Fibroblast of pulmonary artery (primary cell): ENCODE measurements around the gene SCRN3.

ENCODE experiments used
- DNase-seq: peaks from one replicate; pipeline ENCODE4 v3.0.0-alpha.2; 2010; ENCODE audit warnings: low read depth
- H3K4me3 ChIP-seq: replicated peaks from 2 replicates; pipeline ENCODE4 v1.5.1; 2011; ENCODE audit warnings: low read depth, mild to moderate bottlenecking, control low read depth, low read length, moderate library complexity
- TF ChIP-seq, protein P1 (sequence below): IDR thresholded peaks from 2 replicates; pipeline ENCODE4 v1.5.1; 2011; ENCODE audit warnings: mild to moderate bottlenecking, control low read depth, low read length, inconsistent platforms; ENCODE audit errors: missing control alignments

SCRN3 gene

GRCh38 chr2:174442546-174443510 is 47.3 kb downstream of the SCRN3 start:
- H3K4me3 ChIP-seq = no peak overlapping the region
- TF ChIP-seq, protein P1, sequence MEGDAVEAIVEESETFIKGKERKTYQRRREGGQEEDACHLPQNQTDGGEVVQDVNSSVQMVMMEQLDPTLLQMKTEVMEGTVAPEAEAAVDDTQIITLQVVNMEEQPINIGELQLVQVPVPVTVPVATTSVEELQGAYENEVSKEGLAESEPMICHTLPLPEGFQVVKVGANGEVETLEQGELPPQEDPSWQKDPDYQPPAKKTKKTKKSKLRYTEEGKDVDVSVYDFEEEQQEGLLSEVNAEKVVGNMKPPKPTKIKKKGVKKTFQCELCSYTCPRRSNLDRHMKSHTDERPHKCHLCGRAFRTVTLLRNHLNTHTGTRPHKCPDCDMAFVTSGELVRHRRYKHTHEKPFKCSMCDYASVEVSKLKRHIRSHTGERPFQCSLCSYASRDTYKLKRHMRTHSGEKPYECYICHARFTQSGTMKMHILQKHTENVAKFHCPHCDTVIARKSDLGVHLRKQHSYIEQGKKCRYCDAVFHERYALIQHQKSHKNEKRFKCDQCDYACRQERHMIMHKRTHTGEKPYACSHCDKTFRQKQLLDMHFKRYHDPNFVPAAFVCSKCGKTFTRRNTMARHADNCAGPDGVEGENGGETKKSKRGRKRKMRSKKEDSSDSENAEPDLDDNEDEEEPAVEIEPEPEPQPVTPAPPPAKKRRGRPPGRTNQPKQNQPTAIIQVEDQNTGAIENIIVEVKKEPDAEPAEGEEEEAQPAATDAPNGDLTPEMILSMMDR = no peak
- DNase-seq = peak; percentile 85

DNA sequence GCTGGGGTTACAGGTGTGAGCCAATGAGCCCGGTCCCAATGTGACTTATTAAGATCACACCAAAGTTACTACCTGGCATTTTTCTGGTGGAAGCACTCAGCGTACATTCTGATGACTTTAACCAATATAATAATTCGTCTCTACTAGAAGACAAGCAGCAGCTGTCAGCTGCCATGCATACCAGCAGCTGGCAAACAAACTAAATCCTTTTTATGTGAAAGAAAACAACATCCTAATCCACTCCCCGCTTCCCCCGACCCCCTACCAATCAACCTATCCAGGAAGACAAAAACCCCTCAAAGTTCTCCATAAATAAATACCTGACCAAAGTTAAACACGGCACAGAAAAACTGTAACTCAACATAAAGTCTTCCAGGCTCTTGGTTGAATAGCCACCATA is 49.2 kb downstream of the SCRN3 start:
- TF ChIP-seq, protein P1 = no peak
- no peak for DNase-seq
- H3K4me3 ChIP-seq = no peak overlapping the region

DNA sequence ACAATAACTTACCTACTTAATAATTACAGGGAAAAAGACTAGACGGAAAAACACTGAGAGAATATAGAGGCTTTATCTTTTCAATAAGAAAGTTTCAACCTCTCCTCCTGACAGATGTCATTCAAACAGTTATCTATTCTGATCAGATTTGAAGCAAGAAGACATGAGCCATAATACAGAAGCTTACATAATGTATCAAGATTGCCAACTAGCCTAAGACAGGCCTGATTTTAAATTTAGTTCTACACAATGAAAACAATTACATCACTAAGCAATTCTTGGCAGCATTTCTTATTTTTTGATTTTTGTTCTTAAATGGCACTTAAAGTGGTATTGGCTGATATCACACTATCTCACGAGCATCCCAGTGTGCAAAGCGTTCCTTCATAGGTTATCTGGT is 49.7 kb downstream of the SCRN3 start:
- TF ChIP-seq, protein P1 = no peak
- DNase-seq = peak; percentile 41
- no peak overlapping the region for H3K4me3 ChIP-seq

DNA sequence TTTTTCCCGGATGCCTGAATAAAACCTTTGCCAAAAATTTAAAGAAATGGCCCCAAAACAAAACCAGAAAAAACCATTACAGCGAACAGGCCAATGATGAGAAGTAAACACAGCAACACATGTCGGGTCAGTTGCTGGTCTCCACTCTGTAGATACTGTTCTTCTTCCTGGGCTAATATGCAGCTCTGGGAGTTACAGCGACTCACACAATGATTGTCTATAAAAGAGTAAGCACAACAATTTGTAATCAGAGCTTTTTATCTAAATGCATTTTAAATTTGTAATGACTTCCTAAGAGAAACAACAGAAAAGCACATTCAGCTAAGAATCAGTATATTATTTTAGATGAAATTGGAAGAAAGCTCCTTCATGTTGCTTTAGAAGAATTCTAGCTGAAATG is 51.0 kb downstream of the SCRN3 start:
- TF ChIP-seq, protein P1 = no peak
- no peak overlapping the region for H3K4me3 ChIP-seq
- DNase-seq = no peak

- TF ChIP-seq, protein P1 = no peak
- H3K4me3 ChIP-seq = no peak overlapping the region
- no peak for DNase-seq
Measured at GRCh38 chr2:174449033-174449432, 53.5 kb downstream of the SCRN3 start.

- TF ChIP-seq, protein P1 = no peak
- H3K4me3 ChIP-seq = no peak overlapping the region
- no peak for DNase-seq
Measured at GRCh38 chr2:174450021-174450816, 54.7 kb downstream of the SCRN3 start.
